ENCODE data around the gene MEGF6.

MEGF6 gene

DNA sequence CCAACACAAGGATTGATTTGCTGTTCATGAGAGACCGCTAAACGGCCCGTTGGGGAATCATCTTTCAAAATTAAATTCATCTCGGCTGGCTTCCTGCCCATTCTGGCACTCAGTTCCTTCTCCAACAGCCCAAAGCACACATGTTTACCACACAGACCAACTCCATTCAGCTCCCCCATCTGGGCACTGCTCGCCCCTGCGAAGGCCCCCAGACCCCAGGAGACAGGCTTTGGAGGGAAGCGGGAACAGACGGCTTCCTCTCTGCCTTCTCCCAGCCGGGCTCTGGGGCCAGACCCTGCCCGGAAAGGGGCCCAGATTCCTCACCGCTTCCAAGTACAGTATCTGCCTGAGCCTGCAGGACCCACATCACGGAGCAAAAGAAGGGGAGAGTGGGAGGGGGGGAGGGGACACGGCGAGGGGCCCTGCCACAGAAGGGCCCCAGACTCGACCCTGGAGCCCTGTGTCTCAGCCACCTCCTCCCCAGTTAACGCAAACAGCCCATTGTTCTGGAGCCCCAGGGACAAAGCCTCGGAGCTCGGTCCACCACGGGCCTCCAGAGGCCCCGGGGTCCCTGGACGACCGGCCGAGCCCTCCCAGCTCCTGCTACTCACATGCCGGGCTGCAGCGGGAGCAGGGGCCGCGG lies 660 bp downstream of the MEGF6 start:
- Histone ChIP-seq H3K36me3 (ENCODE audit: insufficient read depth, low read length) (no peaks in the 10 kb centered on the region), H3K9me3 (ENCODE audit: low read depth, low read length) (no peaks in the 10 kb centered on the region), H3K4me3 (peak overlapping the region; percentile 91), H3K27ac (peak overlapping the region; percentile 31; the same call in 1 of the 2 replicates), H3K9ac (ENCODE audit: insufficient read length) (peak overlapping the region; percentile 53)
- TF ChIP-seq FOXP2 (optimal IDR thresholded peaks at IDR 0.05; ENCODE audit: control extremely low read depth, extremely low read length, insufficient read depth) = peak; percentile 28
- no peak for TF ChIP-seq POLR2AphosphoS5 (IDR thresholded peaks at IDR 0.05; ENCODE audit: borderline replicate concordance, low read depth, low read length)
- peak; percentile 22 for DNase-seq (ENCODE audit: low read depth, low spot score)

DNA sequence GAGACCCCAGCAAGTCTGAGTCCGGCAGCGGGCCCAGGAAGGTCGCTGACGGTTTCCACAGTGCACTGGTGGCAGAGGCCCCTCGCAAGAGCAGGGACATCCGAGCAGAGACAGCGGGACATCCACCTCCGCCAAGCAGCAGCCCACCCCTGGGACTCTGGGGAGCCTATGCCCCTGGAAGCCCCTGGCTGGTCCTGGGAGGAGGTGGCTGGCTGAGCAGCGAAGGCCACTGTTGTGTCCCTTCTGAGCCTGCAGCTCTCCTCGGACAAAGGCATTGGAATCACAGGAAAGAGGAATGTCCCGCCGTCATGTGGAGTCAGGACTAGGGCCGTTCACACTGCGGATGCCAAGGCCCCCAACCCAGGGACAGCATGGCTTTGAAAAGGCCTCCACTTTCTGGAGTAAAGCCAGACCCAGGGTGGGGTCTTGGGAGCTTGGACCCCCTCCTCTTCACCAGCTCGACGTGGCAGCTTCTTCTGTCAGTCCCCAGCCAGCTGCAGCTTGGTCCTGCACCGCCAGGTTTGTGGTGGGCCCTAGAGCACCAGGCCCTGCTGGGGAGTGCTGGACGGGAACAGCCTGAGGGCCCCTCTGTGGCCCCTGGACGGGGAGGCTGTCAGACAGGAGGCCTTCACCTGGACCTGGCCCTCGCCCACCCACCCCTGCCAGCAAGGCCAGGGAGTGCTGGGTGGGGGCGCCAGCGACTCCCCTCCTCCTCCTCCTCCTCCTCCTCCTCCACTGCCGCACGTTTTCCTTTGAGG lies 1.4 kb downstream of the MEGF6 start:
- Histone ChIP-seq H3K9me3 (ENCODE audit: low read depth, low read length) (no peaks in the 10 kb centered on the region), H3K36me3 (ENCODE audit: insufficient read depth, low read length) (no peaks in the 10 kb centered on the region), H3K4me3 (peak overlapping the region; percentile 91), H3K9ac (ENCODE audit: insufficient read length) (peak overlapping the region; percentile 11), H3K27ac (no peak overlapping the region)
- no peak for DNase-seq (ENCODE audit: low read depth, low spot score)
- TF ChIP-seq EZH2 (IDR thresholded peaks at IDR 0.05) (no peak), POLR2AphosphoS5 (IDR thresholded peaks at IDR 0.05; ENCODE audit: borderline replicate concordance, low read depth, low read length) (no peak), FOXP2 (optimal IDR thresholded peaks at IDR 0.05; ENCODE audit: control extremely low read depth, extremely low read length, insufficient read depth) (no peak)

DNA sequence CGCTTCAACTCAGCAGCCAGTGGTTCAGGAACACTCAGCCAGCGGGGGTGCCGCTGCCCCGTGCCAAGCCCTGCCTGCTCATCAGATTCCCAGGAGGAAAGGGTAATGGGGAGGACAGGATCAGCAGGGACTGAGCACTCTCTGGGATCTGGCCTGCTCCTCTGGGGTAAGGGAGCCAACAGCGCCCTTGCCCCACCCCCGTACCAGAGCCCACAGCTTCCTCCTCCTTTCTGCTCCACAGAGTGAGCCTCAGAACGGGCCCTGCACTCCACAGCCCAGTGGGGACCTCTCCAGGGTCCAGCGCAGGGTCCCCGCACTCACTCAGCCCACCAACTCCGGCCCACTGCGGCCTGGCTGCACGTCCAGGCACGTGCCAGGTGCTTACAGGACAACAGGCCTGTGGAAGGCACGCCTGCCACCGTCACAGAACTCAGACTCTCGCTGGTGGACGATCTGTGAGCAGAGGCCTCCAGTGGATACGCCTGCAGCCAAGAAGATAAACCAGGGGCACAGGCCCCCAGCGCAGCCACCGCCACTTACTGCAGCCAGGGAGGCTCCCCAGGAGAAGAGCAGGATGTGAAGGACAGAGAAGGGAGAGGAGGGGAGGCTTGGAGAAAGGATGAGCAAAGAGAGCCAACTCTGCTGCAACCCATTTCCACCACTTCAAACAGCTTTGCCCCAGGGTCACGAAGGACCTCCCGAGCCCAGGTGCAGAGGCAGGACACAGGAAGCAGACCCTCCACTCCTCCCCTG lies 2.1 kb downstream of the MEGF6 start:
- Histone ChIP-seq H3K27ac (no peak overlapping the region), H3K36me3 (ENCODE audit: insufficient read depth, low read length) (no peaks in the 10 kb centered on the region), H3K9ac (ENCODE audit: insufficient read length) (no peak overlapping the region), H3K9me3 (ENCODE audit: low read depth, low read length) (no peaks in the 10 kb centered on the region), H3K4me3 (no peak overlapping the region)
- no peak for TF ChIP-seq FOXP2 (optimal IDR thresholded peaks at IDR 0.05; ENCODE audit: control extremely low read depth, extremely low read length, insufficient read depth)
- DNase-seq (ENCODE audit: low read depth, low spot score) = no peak

DNA sequence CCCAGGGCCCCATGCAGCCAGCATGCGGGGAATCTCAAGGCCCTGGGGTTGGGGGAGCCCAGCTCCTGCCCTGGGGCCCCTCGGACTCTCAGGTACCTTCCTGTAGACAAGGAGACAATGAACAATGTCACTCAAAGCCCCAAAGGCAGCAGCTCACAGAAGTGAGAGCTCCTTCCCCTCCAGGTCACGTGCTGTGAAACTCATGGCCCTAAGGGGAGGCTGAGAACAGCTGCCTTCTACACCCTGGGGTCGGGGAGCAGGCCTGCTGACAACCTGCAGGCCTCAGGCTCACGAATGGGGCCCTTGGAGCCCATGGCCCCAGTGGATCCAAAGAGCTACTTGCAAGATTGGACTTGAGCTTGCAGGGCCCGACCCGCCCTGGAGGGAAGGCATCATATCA lies 3.2 kb downstream of the MEGF6 start:
- DNase-seq (ENCODE audit: low read depth, low spot score) = no peak
- no peak overlapping the region for H3K9ac ChIP-seq (ENCODE audit: insufficient read length)
- no peaks in the 10 kb centered on the region for H3K9me3 ChIP-seq (ENCODE audit: low read depth, low read length)
- no peak overlapping the region for H3K27ac ChIP-seq
- no peaks in the 10 kb centered on the region for H3K36me3 ChIP-seq (ENCODE audit: insufficient read depth, low read length)
- no peak overlapping the region for H3K4me3 ChIP-seq
- TF ChIP-seq POLR2AphosphoS5 (IDR thresholded peaks at IDR 0.05; ENCODE audit: borderline replicate concordance, low read depth, low read length) = no peak
- TF ChIP-seq EZH2 (IDR thresholded peaks at IDR 0.05) = no peak
- TF ChIP-seq FOXP2 (optimal IDR thresholded peaks at IDR 0.05; ENCODE audit: control extremely low read depth, extremely low read length, insufficient read depth) = no peak

DNA sequence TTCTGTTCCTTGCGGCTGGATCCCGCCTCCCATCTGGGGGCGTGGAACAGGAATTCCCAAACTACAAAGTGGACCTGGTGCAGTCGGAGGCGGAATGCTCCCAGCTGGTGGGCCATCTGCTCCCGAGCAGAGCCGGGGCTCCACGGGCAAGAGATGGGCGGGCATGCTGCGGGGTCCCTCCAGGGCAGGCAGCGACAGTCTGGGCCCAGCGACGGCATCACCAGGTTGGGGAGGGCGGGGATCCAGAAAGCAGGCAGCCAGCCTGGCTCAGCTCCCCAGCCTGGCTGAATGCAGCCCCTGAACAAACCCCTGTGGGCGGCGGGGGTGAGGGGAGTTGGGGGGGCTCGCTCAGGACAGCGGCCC lies 3.6 kb downstream of the MEGF6 start:
- Histone ChIP-seq H3K4me3 (no peak overlapping the region), H3K36me3 (ENCODE audit: insufficient read depth, low read length) (no peaks in the 10 kb centered on the region), H3K9me3 (ENCODE audit: low read depth, low read length) (no peaks in the 10 kb centered on the region), H3K9ac (ENCODE audit: insufficient read length) (no peak overlapping the region), H3K27ac (no peak overlapping the region)
- no peak for DNase-seq (ENCODE audit: low read depth, low spot score)
- TF ChIP-seq EZH2 (IDR thresholded peaks at IDR 0.05) = no peak
- no peak for TF ChIP-seq FOXP2 (optimal IDR thresholded peaks at IDR 0.05; ENCODE audit: control extremely low read depth, extremely low read length, insufficient read depth)

DNA sequence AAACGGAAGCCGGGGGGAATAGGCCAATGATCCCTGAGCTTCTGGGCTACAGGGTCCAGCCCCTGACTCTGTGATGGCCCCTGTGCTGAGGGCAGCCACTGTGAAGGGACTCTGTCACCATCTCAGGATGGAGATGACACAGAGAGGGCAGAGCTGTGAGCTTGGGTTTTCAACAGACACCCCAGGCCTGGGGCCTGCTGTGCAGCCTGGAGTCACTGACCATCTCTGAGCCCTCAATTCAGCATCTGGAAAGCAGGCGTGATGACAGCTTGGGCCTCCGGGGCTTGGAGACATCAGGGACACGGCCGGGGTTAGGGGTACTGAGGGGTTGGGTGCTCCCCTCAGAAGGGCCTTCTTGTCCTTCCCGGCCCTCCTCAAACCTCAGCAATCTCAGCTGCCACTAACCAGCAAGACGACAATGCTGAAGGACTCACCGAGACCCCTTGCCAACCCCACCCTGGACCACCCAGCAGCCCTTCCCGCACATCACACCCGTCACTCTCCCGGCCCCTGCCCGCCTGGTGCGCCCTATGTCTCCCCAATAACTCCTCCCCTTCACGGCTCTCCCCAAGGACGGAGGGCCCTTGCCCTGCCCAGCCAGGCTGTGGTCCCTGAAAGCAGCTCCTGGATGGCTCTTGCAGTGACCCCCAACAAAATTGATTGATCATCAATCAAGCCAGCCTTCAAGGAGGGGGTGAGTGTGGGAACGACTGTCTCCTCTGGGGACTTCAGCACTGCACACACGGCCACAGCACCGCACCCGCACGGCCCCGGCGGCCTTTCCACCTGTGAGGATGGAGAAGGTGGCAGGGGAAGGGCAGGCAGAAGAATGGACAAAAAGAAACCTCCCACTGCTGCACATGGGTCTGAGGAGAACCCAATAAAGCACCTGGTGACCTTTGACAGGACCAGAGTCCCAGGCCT lies 4.3 kb downstream of the MEGF6 start:
- DNase-seq (ENCODE audit: low read depth, low spot score) = no peak
- TF ChIP-seq EZH2 (IDR thresholded peaks at IDR 0.05) (no peak), FOXP2 (optimal IDR thresholded peaks at IDR 0.05; ENCODE audit: control extremely low read depth, extremely low read length, insufficient read depth) (no peak), POLR2AphosphoS5 (IDR thresholded peaks at IDR 0.05; ENCODE audit: borderline replicate concordance, low read depth, low read length) (no peak)
- no peaks in the 10 kb centered on the region for H3K36me3 ChIP-seq (ENCODE audit: insufficient read depth, low read length)
- no peak overlapping the region for H3K4me3 ChIP-seq
- no peaks in the 10 kb centered on the region for H3K9me3 ChIP-seq (ENCODE audit: low read depth, low read length)
- no peak overlapping the region for H3K9ac ChIP-seq (ENCODE audit: insufficient read length)
- H3K27ac ChIP-seq = no peak overlapping the region

DNA sequence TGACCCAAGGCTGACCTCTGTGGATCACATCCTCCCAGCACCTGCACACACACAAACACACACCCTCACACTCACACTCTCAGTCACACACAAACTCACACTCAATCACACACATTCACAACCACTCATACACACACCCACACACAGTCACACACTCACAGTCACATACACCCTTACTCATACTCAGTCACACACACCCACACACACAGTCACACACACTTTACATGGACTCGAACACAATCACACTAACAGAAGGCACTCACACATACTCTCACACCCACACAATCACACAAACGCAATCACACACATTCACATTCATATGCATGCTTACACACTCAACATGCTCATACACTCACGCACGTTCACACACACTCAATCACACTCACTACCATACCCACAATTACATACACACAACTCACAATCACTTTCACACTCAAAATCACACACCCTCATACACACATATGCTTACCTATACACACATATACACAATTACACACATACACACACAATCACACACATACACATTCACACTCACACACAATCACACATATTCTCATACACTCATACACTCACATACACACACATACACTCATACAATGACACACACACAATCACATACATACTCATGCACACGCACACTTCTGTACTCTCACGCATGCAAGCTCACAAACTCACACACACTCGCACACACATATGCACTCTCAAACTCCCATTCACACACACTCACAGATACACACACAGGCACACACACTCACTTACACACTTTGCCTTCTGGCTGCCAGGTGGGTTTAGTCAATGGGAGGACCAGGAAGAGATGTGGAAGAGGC lies 6.1 kb downstream of the MEGF6 start:
- H3K27ac ChIP-seq = no peak overlapping the region
- no peak overlapping the region for H3K4me3 ChIP-seq
- H3K9me3 ChIP-seq (ENCODE audit: low read depth, low read length) = no peaks in the 10 kb centered on the region
- H3K9ac ChIP-seq (ENCODE audit: insufficient read length) = no peak overlapping the region
- DNase-seq (ENCODE audit: low read depth, low spot score) = no peak
- TF ChIP-seq EZH2 (IDR thresholded peaks at IDR 0.05) (no peak), FOXP2 (optimal IDR thresholded peaks at IDR 0.05; ENCODE audit: control extremely low read depth, extremely low read length, insufficient read depth) (no peak), POLR2AphosphoS5 (IDR thresholded peaks at IDR 0.05; ENCODE audit: borderline replicate concordance, low read depth, low read length) (no peak)
- no peaks in the 10 kb centered on the region for H3K36me3 ChIP-seq (ENCODE audit: insufficient read depth, low read length)
